ENCODE data around the gene RPL36.

Gene RPL36

GRCh38 chr19:5713228-5713627 lies 23.1 kb downstream of the RPL36 start:
- Histone ChIP-seq H3K27me3 (ENCODE audit: insufficient read depth, poor library complexity, severe bottlenecking) (no peaks in the 10 kb centered on the region), H3K4me3 (ENCODE audit: severe bottlenecking) (no peak overlapping the region), H3K27ac (ENCODE audit: poor library complexity, severe bottlenecking) (no peak overlapping the region), H3K36me3 (ENCODE audit: low read depth) (peaks cover 63% of the 10 kb centered on the region), H3K9me3 (ENCODE audit: severe bottlenecking) (no peaks in the 10 kb centered on the region), H3K4me1 (ENCODE audit: insufficient read depth, poor library complexity, severe bottlenecking) (peaks cover 2% of the 10 kb centered on the region)
- ATAC-seq (ENCODE audit: low read depth) (no peak), DNase-seq (ENCODE audit: low spot score) (no peak)
- TF ChIP-seq CTCF (IDR thresholded peaks at IDR 0.05; ENCODE audit: poor library complexity, severe bottlenecking) = no peak

GRCh38 chr19:5714816-5715215 lies 24.7 kb downstream of the RPL36 start:
- peaks cover 65% of the 10 kb centered on the region for H3K36me3 ChIP-seq (ENCODE audit: low read depth)
- no peak overlapping the region for H3K27ac ChIP-seq (ENCODE audit: poor library complexity, severe bottlenecking)
- H3K4me3 ChIP-seq (ENCODE audit: severe bottlenecking) = no peak overlapping the region
- no peak for ATAC-seq (ENCODE audit: low read depth)
- no peaks in the 10 kb centered on the region for H3K9me3 ChIP-seq (ENCODE audit: severe bottlenecking)
- no peak for DNase-seq (ENCODE audit: low spot score)
- no peaks in the 10 kb centered on the region for H3K27me3 ChIP-seq (ENCODE audit: insufficient read depth, poor library complexity, severe bottlenecking)
- no peak for TF ChIP-seq CTCF (IDR thresholded peaks at IDR 0.05; ENCODE audit: poor library complexity, severe bottlenecking)
- H3K4me1 ChIP-seq (ENCODE audit: insufficient read depth, poor library complexity, severe bottlenecking) = peaks cover 2% of the 10 kb centered on the region

GRCh38 chr19:5717215-5717935 lies 27.3 kb downstream of the RPL36 start:
- Histone ChIP-seq H3K9me3 (ENCODE audit: severe bottlenecking) (no peaks in the 10 kb centered on the region), H3K27me3 (ENCODE audit: insufficient read depth, poor library complexity, severe bottlenecking) (no peaks in the 10 kb centered on the region), H3K4me3 (ENCODE audit: severe bottlenecking) (no peak overlapping the region), H3K27ac (ENCODE audit: poor library complexity, severe bottlenecking) (peak overlapping the region; percentile 73), H3K4me1 (ENCODE audit: insufficient read depth, poor library complexity, severe bottlenecking) (peaks cover 2% of the 10 kb centered on the region), H3K36me3 (ENCODE audit: low read depth) (peaks cover 47% of the 10 kb centered on the region)
- no peak for TF ChIP-seq CTCF (IDR thresholded peaks at IDR 0.05; ENCODE audit: poor library complexity, severe bottlenecking)
- no peak for ATAC-seq (ENCODE audit: low read depth)
- DNase-seq (ENCODE audit: low spot score) = no peak

DNA sequence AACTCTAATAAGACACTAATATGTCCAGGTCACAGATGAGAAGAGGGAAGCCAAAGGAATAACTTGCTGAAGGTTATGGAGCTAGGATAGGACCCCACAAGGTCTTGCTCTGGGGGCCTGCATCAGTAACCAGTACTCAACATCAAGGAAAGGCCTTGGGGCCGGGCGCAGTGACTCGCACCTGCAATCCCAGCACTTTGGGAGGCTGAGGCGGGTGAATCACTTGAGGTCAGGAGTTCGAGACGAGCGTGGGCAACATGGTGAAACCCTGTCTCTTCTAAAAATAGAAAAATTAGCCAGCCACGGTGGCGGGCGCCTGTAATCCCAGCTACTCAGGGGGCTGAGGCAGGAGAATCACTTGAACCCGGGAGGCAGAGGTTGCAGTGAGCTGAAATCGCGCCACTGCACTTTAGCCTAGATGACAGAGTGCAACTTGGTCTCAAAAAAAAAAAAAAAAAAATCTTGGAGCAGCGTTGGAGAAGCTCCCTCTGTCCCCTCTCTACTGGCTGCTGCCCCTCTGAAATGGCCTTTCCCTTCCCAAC lies 28.0 kb downstream of the RPL36 start:
- TF ChIP-seq CTCF (IDR thresholded peaks at IDR 0.05; ENCODE audit: poor library complexity, severe bottlenecking) = no peak
- peaks cover 2% of the 10 kb centered on the region for H3K4me1 ChIP-seq (ENCODE audit: insufficient read depth, poor library complexity, severe bottlenecking)
- H3K4me3 ChIP-seq (ENCODE audit: severe bottlenecking) = peak overlapping the region; percentile 83
- H3K27ac ChIP-seq (ENCODE audit: poor library complexity, severe bottlenecking) = peak overlapping the region; percentile 73
- ATAC-seq (ENCODE audit: low read depth) = no peak
- peaks cover 40% of the 10 kb centered on the region for H3K36me3 ChIP-seq (ENCODE audit: low read depth)
- no peaks in the 10 kb centered on the region for H3K9me3 ChIP-seq (ENCODE audit: severe bottlenecking)
- no peaks in the 10 kb centered on the region for H3K27me3 ChIP-seq (ENCODE audit: insufficient read depth, poor library complexity, severe bottlenecking)
- DNase-seq (ENCODE audit: low spot score) = no peak

Measured in RWPE2 (cell line).